BJ (cell line): ENCODE data around the gene CFAP410. TPM values are rescaled to one million over a fixed set of nuclear protein-coding genes. Genes with fewer than 3 reads are reported as not detected.

Source experiments
- CTCF ChIA-PET: fragments of 350-600 bp; formaldehyde crosslinking; extraction: SDS; loops from one replicate; lab custom pipeline; 2021; ENCODE audit warnings: antibody characterized with exemption, inconsistent platforms; lab: Yijun Ruan, JAX
- POLR2A ChIA-PET: fragments of 300-600 bp; sonication (Branson Sonifier 250); formaldehyde crosslinking; extraction: SDS; loops from one replicate; lab custom pipeline; 2021; ENCODE audit warnings: antibody characterized with exemption; lab: Charles Lee
- DNase-seq: peaks from one replicate; pipeline ENCODE4 v3.0.0-alpha.2; 2011; ENCODE audit warnings: low read depth
- H3K27me3 ChIP-seq: 2 replicates; pipeline ENCODE4 v1.6.0; 2011; ENCODE audit warnings: low read length; ENCODE audit not compliant: control insufficient read depth, insufficient read depth
- H3K36me3 ChIP-seq: 2 replicates; pipeline ENCODE4 v1.5.1; 2011; ENCODE audit warnings: low read length; ENCODE audit not compliant: control insufficient read depth, insufficient read depth
- H3K4me3 ChIP-seq: 2 replicates; pipeline ENCODE4 v1.5.1; 2011; ENCODE audit warnings: low read depth, mild to moderate bottlenecking, control low read depth, low read length
- polyA plus RNA-seq: library from polyadenylated mRNA; depleted of rRNA; stranded (reverse); fragments of >200 nt; gene quantifications from 2 replicates; pipeline ENCODE4 v1.2.3, GENCODE V29; 2011
- TF ChIP-seq, protein P1 (sequence below): IDR thresholded peaks from 2 replicates; pipeline ENCODE4 v1.5.1; 2011; ENCODE audit warnings: low read depth, mild to moderate bottlenecking, control low read depth, inconsistent platforms, low read length, moderate library complexity; ENCODE audit not compliant: insufficient read depth

CFAP410 gene
- polyA plus RNA-seq, 1 experiment, result 13.5 TPM

DNA sequence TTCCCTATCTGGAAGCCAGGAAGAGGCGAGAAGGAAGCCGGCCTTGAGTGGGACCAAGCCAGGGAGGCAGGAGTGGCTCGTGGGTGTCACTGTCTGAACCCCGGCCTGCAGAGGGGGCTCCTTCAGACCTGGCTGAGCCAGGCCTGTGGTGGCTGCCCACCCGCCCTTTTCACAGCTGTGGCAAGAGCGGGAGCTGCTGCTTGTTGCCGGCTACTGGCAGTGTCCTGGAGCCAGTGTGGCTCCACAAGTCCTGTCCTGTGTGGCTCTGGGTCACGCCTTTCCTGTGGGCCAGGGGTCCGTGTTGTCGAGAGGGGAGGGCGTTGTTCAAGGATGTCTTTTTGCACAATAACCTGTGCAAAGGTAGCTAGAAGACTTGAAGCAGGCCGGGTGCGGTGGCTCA, 38.0 kb downstream of the CFAP410 start:
- CTCF ChIA-PET, result no interaction called here

DNA sequence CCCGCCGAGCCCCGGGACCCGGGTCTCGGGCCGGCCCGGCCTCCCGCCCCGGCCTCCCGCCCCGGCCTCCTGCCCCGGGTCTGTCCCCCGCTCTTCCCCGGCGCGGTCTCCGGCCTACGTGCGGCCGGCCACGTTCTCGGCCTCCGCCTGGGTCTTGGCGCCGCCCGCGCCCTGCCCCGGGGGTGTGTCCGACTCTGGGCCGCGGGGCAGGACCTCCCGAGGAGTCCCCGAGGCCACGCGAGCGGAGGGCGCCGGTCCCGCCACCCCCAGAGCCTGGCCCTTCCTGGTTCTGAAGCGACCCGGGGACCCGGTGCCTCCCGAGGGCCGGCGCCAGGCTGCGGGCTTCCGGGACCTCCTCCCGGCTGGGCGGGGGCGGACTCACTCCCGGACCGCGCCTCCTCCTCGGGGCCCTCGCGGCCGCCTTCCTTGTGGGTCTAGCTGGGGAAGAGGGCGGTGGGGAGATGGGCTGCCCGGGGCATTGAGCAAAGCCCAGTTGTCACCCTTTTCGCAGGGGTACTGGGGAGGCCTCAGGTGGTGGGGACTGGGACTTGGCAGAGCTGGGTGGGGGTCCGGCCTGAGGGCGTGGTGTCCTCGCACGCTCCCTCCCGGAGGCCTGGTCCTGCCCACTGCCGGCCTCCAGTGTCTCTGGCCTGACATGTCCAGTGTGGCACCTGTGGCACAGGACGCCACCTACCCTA, 38.8 kb downstream of the CFAP410 start:
- ChIA-PET POLR2A (no interaction called here), CTCF (no interaction called here)
- peaks cover 2% of the 10 kb centered on the region; the same call in 1 of the 2 replicates for H3K36me3 ChIP-seq
- H3K27me3 ChIP-seq, result no peaks in the 10 kb centered on the region
- no peak for DNase-seq
- TF ChIP-seq, protein P1, sequence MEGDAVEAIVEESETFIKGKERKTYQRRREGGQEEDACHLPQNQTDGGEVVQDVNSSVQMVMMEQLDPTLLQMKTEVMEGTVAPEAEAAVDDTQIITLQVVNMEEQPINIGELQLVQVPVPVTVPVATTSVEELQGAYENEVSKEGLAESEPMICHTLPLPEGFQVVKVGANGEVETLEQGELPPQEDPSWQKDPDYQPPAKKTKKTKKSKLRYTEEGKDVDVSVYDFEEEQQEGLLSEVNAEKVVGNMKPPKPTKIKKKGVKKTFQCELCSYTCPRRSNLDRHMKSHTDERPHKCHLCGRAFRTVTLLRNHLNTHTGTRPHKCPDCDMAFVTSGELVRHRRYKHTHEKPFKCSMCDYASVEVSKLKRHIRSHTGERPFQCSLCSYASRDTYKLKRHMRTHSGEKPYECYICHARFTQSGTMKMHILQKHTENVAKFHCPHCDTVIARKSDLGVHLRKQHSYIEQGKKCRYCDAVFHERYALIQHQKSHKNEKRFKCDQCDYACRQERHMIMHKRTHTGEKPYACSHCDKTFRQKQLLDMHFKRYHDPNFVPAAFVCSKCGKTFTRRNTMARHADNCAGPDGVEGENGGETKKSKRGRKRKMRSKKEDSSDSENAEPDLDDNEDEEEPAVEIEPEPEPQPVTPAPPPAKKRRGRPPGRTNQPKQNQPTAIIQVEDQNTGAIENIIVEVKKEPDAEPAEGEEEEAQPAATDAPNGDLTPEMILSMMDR, result 0 out of 2 replicates have a peak, but pooled peaks have one; percentile 5
- H3K4me3 ChIP-seq, result peak overlapping the region; percentile 80

More for the DNA sequence above, 38.0 kb downstream of the CFAP410 start:
- Histone ChIP-seq H3K36me3 (peaks cover 2% of the 10 kb centered on the region; the same call in 1 of the 2 replicates), H3K27me3 (no peaks in the 10 kb centered on the region), H3K4me3 (peak overlapping the region; percentile 80)
- DNase-seq, result no peak
- TF ChIP-seq, protein P1, result no peak
- POLR2A ChIA-PET, result no interaction called here

DNA sequence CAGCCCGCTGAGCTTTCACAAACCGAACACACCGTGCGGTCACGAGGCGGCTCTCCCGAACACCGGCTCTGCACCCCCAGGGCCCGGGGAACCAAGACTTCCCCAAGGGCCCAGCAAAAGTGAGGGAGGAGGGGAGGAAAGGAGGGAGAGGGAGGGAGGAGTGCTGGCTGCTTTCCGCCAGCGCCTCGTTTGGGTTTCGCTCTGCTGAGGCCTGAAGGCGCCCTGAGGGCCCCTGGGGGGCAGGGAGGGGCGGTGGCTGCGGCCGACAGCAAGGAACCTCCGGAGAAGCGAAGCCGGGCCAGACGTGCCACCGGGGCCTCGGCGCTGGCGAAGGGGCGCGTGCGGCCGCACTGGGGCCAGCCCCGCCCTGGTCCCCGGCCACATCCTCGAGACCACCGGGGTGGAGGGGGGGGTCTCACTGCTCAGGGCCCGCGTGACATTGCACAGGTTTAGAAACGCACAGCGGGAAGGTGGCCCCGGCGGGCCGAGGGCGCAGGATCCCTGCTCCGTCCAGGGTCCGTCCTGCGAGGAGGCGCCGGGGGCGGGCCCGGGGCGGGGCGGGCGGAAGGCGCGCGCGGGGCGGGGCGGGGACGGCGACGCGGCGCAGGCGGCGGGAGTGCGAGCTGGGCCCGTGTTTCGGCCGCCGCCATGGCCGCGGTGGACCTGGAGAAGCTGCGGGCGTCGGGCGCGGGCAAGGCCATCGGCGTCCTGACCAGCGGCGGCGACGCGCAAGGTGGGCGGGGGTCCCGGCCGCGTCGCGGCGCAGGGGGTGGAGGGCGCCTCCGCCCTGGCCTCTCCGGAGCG, 39.5 kb downstream of the CFAP410 start, which contains the start of gene PFKL:
Gene PFKL (plus strand): TSS at position 596 of the 804 bp plus-strand sequence. CDS start 53 bp downstream, at position 649.
- POLR2A ChIA-PET, result interaction anchor here (0.7 kb wide), 1 partner anchor 661 kb away, joined by 5 read pairs; no protein-coding TSS in a partner anchor
- no peak for DNase-seq
- H3K36me3 ChIP-seq, result 0 out of 2 replicates have a peak, but pooled peaks cover 2% of the 10 kb centered on the region
- TF ChIP-seq, protein P1, result no peak
- CTCF ChIA-PET, result interaction anchor here (0.8 kb wide), 1 partner anchor 30 kb away, joined by 3 read pairs; no protein-coding TSS in a partner anchor
- peak within 1 kb of the TSS; percentile 80 for H3K4me3 ChIP-seq
- H3K27me3 ChIP-seq, result no peaks in the 10 kb centered on the region

DNA sequence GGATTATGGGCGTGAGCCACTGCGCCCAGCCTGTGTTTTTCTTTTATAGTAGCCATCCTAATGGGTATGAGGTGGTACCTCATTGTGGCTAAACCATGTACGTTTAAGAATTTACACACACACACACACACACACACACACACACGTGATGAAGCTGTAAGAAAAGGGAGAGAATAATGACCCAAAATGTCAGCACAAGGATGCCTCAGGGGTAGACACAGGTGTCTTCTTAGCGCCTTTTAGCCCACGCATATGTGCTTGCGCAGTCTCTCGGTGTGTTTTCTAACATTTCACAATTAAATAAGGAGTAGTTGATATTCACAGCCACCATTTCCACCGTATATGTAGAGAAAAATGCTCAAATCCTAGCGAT, 40.1 kb downstream of the CFAP410 start:
- CTCF ChIA-PET, result interaction anchor here (0.8 to 1.7 kb wide), 3 partner anchors 30 to 494 kb away, joined by 3 to 4 read pairs (median 4); no protein-coding TSS in a partner anchor
- H3K36me3 ChIP-seq, result 0 out of 2 replicates have a peak, but pooled peaks cover 2% of the 10 kb centered on the region
- TF ChIP-seq, protein P1, result no peak
- DNase-seq, result no peak
- peak overlapping the region; percentile 80 for H3K4me3 ChIP-seq
- H3K27me3 ChIP-seq, result no peaks in the 10 kb centered on the region
- POLR2A ChIA-PET, result interaction anchor here (0.7 kb wide), 1 partner anchor 662 kb away, joined by 5 read pairs; no protein-coding TSS in a partner anchor
